ENCODE results near the gene CCDC198. TPM values are rescaled to one million over a fixed set of nuclear protein-coding genes. Genes with fewer than 3 reads are reported as not detected.

Gene CCDC198
- total RNA-seq, 1 experiment from 2014 or later = 6.7 TPM

- in situ Hi-C loops (cut with HindIII; ENCODE audit: low pct_unique_long_range_greater_than_20kb, low sequenced_read_pairs) = no loop called here
- DNase-seq (ENCODE audit: low read depth) = peak; percentile 86
Observed at GRCh38 chr14:57480051-57480450, 13.6 kb downstream of the CCDC198 start.

GRCh38 chr14:57479197-57479596, 14.5 kb downstream of the CCDC198 start:
- in situ Hi-C loops (cut with HindIII; ENCODE audit: low pct_unique_long_range_greater_than_20kb, low sequenced_read_pairs) = no loop called here
- DNase-seq (ENCODE audit: low read depth) = peak; percentile 58

DNA sequence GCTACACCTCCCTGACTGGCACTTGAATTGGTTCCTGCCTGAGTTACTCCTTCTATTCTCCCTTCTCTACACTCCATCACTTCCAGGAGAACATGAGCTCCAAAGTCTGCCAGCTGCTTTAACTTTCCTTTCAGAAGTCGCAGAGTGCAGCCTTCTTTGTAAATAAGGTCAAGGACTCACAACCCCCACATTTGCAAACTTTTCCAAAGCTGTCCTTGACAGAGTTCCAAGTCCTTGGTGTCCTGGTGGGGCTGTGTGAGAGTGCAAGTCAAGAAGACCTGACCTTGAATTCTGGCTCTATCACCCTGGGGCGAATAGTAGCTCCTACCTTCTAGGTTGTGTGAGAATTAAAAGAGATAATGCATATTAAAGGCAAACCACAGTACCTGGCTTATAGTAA, 15.6 kb downstream of the CCDC198 start:
- in situ Hi-C loops (cut with HindIII; ENCODE audit: low pct_unique_long_range_greater_than_20kb, low sequenced_read_pairs) = no loop called here
- DNase-seq (ENCODE audit: low read depth) = no peak

GRCh38 chr14:57470909-57471308, 22.7 kb downstream of the CCDC198 start:
- DNase-seq (ENCODE audit: low read depth) = no peak
- in situ Hi-C loops (cut with HindIII; ENCODE audit: low pct_unique_long_range_greater_than_20kb, low sequenced_read_pairs) = no loop called here

DNA sequence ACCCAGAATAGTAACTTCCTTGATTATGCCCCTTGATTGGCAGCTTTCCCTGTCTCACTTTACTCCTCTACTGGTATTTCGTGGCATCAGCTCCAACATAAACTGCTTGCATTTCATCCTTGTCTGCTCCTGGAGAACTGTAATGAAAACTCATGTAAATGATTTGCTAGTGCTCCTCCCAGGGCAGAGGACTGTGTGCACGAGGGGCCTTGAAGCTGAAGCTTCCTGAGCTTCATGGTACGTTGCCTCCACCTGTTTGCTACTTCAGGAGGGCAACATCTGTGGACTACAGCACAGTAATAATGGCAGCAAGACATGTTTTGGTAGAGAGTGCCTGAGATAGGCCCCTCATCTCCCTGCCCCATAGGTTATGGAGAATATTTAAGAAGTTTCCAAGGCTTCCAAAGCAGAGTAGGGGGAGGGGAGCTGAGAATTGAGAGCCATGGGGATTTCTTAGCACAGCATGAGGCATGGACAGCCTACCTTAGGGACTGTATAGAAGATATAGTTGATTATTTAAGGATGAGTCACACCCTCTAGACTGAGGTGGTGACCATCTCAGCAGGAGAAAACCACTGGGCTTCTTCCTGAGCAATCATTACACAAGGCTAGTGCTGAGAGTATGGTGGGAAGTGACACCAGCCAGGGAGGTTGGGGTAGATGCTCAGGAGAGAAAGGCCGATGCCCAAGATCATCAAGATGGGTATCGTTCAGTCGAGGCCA, 29.5 kb downstream of the CCDC198 start:
- in situ Hi-C loops (cut with HindIII; ENCODE audit: low pct_unique_long_range_greater_than_20kb, low sequenced_read_pairs) = no loop called here
- DNase-seq (ENCODE audit: low read depth) = peak; percentile 88

DNA sequence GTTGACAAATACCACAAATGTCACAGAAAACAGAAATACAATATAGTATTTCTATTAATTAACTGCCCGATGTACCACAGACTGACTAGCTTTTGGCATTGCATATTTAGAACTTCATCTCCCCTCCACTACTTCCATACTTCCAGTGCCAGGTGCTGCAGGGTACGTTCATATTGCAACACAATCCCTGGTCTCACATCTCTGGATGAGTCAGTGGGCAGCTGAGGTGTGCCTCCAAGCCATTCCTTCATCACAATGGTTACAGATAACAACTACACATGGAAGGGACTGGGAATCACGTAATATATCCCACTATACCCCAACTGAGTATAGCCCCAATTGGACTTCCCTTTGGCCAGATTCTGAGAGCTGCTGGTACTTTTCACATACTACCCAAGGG, 31.1 kb downstream of the CCDC198 start:
- in situ Hi-C loops (cut with HindIII; ENCODE audit: low pct_unique_long_range_greater_than_20kb, low sequenced_read_pairs) = no loop called here
- no peak for DNase-seq (ENCODE audit: low read depth)

- peak; percentile 86 for DNase-seq (ENCODE audit: low read depth)
- in situ Hi-C loops (cut with HindIII; ENCODE audit: low pct_unique_long_range_greater_than_20kb, low sequenced_read_pairs) = no loop called here
Observed at GRCh38 chr14:57461777-57462320, 31.8 kb downstream of the CCDC198 start.

DNA sequence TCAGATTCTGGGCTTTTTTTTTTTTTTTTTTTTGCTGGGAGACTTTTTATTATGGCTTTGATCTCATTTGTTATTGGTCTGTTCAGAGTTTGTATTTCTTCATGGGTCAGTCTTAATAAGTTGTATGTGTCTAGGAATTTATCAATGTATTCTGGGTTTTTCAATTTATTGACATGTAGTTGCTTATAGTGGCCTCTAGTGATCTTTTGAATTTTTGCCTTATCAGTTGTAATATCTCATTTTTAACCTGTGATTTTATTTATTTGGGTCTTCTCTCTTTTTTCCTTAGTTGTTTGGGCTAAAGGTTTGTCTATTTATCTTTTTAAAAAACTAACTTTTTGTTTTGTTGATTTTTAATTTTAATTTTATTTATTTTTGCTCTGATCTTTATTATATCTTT, 57.7 kb downstream of the CCDC198 start:
- no peak for DNase-seq (ENCODE audit: low read depth)
- in situ Hi-C loops (cut with HindIII; ENCODE audit: low pct_unique_long_range_greater_than_20kb, low sequenced_read_pairs) = no loop called here

GRCh38 chr14:57420986-57421385, 72.7 kb downstream of the CCDC198 start:
- in situ Hi-C loops (cut with HindIII; ENCODE audit: low pct_unique_long_range_greater_than_20kb, low sequenced_read_pairs) = no loop called here
- no peak for DNase-seq (ENCODE audit: low read depth)

GRCh38 chr14:57420033-57420432, 73.6 kb downstream of the CCDC198 start:
- no peak for DNase-seq (ENCODE audit: low read depth)
- in situ Hi-C loops (cut with HindIII; ENCODE audit: low pct_unique_long_range_greater_than_20kb, low sequenced_read_pairs) = no loop called here

Other genes starting within 250 kb of the CCDC198 start
- gene EXOC5, start 225.0 kb downstream of the CCDC198 start, total RNA-seq (2014; rRNA removed; shearing (Covaris generic); ENCODE audit: low replicate concordance) = 21.0 and 29.7 TPM in 2 replicates
- 4.0 and 13.1 TPM in 2 replicates for gene AP5M1, start 224.9 kb downstream of the CCDC198 start, total RNA-seq (2014; rRNA removed; shearing (Covaris generic); ENCODE audit: low replicate concordance)
- 10.0 and 15.4 TPM in 2 replicates for gene NAA30, start 103.3 kb downstream of the CCDC198 start, total RNA-seq (2014; rRNA removed; shearing (Covaris generic); ENCODE audit: low replicate concordance)